Measurements from ENCODE around the gene OSM.
"Not testable (repeated sequence)": the region's sequence is repeated elsewhere in the genome, so short reads cannot be mapped to it uniquely, and the experiment has no call there.

OSM gene

GRCh38 chr22:30222321-30222720, 44.3 kb downstream of the OSM start:
- DNase-seq: no peak

GRCh38 chr22:30221121-30221992, 45.3 kb downstream of the OSM start:
- DNase-seq: no peak

GRCh38 chr22:30220338-30221012, 46.2 kb downstream of the OSM start:
- DNase-seq: no peak

- no peak for DNase-seq
These were observed 46.9 kb downstream of the OSM start for GRCh38 chr22:30219668-30220278.

GRCh38 chr22:30219049-30219654, 47.5 kb downstream of the OSM start:
- DNase-seq: no peak

GRCh38 chr22:30217698-30218560, 48.7 kb downstream of the OSM start:
- DNase-seq: no peak

- DNase-seq: no peak
These were observed 49.9 kb downstream of the OSM start for GRCh38 chr22:30216710-30217109.

- DNase-seq: not testable (repeated sequence)
These were observed 50.4 kb downstream of the OSM start for GRCh38 chr22:30216272-30216671.

GRCh38 chr22:30214703-30215407, 51.8 kb downstream of the OSM start:
- DNase-seq: no peak

- DNase-seq: no peak
These were observed 53.6 kb downstream of the OSM start for GRCh38 chr22:30212996-30213441.

Data from NCI-H187 treated with DMSO at 0.1 percent for 48 hours (cell line).